HL-60/S4 treated with phorbol 12-myristate 13-acetate at 8.2 ng/mL for 4 days and 3 days (cell line): ENCODE data around the gene ACOXL.
"Not testable (repeated sequence)": the region's sequence is repeated elsewhere in the genome, so short reads cannot be mapped to it uniquely, and the experiment has no call there.

ENCODE experiments used
- in situ Hi-C: fragments of 300-500 bp; cut with MboI; formaldehyde crosslinking; loops from 2 replicates; pipeline ENCODE4 v1.15.0; 2022; ENCODE audit warnings: low sequenced_read_pairs

Gene ACOXL

GRCh38 chr2:110957293-110957692 is 224.9 kb downstream of the ACOXL start:
- in situ Hi-C loops, result no loop called here

GRCh38 chr2:110958346-110959119 is 226.2 kb downstream of the ACOXL start:
- in situ Hi-C loops, result no loop called here

GRCh38 chr2:110959198-110959597 is 226.8 kb downstream of the ACOXL start:
- in situ Hi-C loops, result no loop called here

- in situ Hi-C loops, result no loop called here
Observed at GRCh38 chr2:110960281-110960680, 227.9 kb downstream of the ACOXL start.

GRCh38 chr2:110960954-110961353 is 228.6 kb downstream of the ACOXL start:
- in situ Hi-C loops, result no loop called here

- in situ Hi-C loops, result not testable (repeated sequence)
Observed at GRCh38 chr2:110961643-110962042, 229.3 kb downstream of the ACOXL start.

- in situ Hi-C loops, result no loop called here
Observed at GRCh38 chr2:110969696-110970095, 237.3 kb downstream of the ACOXL start.

GRCh38 chr2:110970201-110970600 is 237.8 kb downstream of the ACOXL start:
- in situ Hi-C loops, result no loop called here

GRCh38 chr2:110971811-110972210 is 239.4 kb downstream of the ACOXL start:
- in situ Hi-C loops, result no loop called here

GRCh38 chr2:110973262-110973661 is 240.9 kb downstream of the ACOXL start:
- in situ Hi-C loops, result no loop called here

GRCh38 chr2:110977403-110977802 is 245.0 kb downstream of the ACOXL start:
- in situ Hi-C loops, result no loop called here

- in situ Hi-C loops, result no loop called here
Observed at GRCh38 chr2:110978148-110978547, 245.8 kb downstream of the ACOXL start.

- in situ Hi-C loops, result no loop called here
Observed at GRCh38 chr2:110978756-110979470, 246.5 kb downstream of the ACOXL start.

- in situ Hi-C loops, result no loop called here
Observed at GRCh38 chr2:110979471-110980338, 247.3 kb downstream of the ACOXL start.

GRCh38 chr2:110980339-110981062 is 248.1 kb downstream of the ACOXL start:
- in situ Hi-C loops, result no loop called here

- in situ Hi-C loops, result no loop called here
Observed at GRCh38 chr2:110983133-110983532, 250.8 kb downstream of the ACOXL start.

- in situ Hi-C loops, result no loop called here
Observed at GRCh38 chr2:110984694-110985490, 252.5 kb downstream of the ACOXL start.

GRCh38 chr2:110990440-110990839 is 258.1 kb downstream of the ACOXL start:
- in situ Hi-C loops, result no loop called here

- in situ Hi-C loops, result no loop called here
Observed at GRCh38 chr2:110991911-110992310, 259.5 kb downstream of the ACOXL start.

- in situ Hi-C loops, result no loop called here
Observed at GRCh38 chr2:110992886-110993285, 260.5 kb downstream of the ACOXL start.
